ENCODE measurements around the gene LANCL2. TPM values are rescaled to one million over a fixed set of nuclear protein-coding genes. Genes with fewer than 3 reads are reported as not detected.

LANCL2 gene
- total RNA-seq, 2 donors from 2014 or later, result 6.6 to 11.4 TPM

GRCh38 chr7:55405856-55406541, 40.9 kb downstream of the LANCL2 start:
- Histone ChIP-seq H3K36me3 (no peaks in the 10 kb centered on the region), H3K9me3 (no peaks in the 10 kb centered on the region), H3K27me3 (replicated peaks; ENCODE audit: insufficient read depth) (no peaks in the 10 kb centered on the region), H3K4me1 (ENCODE audit: control insufficient read depth in 1 of 2, low read depth in 2 of 2) (no peaks in the 10 kb centered on the region), H3K4me3 (no peak overlapping the region), H3K27ac (no peak overlapping the region)
- TF ChIP-seq, protein P1, sequence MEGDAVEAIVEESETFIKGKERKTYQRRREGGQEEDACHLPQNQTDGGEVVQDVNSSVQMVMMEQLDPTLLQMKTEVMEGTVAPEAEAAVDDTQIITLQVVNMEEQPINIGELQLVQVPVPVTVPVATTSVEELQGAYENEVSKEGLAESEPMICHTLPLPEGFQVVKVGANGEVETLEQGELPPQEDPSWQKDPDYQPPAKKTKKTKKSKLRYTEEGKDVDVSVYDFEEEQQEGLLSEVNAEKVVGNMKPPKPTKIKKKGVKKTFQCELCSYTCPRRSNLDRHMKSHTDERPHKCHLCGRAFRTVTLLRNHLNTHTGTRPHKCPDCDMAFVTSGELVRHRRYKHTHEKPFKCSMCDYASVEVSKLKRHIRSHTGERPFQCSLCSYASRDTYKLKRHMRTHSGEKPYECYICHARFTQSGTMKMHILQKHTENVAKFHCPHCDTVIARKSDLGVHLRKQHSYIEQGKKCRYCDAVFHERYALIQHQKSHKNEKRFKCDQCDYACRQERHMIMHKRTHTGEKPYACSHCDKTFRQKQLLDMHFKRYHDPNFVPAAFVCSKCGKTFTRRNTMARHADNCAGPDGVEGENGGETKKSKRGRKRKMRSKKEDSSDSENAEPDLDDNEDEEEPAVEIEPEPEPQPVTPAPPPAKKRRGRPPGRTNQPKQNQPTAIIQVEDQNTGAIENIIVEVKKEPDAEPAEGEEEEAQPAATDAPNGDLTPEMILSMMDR (IDR thresholded peaks at IDR 0.05), result no peak
- DNase-seq (ENCODE audit: low spot score) (no peak), ATAC-seq (ENCODE audit: insufficient number of reproducible peaks, low FRiP score, low read depth) (no peak)

DNA sequence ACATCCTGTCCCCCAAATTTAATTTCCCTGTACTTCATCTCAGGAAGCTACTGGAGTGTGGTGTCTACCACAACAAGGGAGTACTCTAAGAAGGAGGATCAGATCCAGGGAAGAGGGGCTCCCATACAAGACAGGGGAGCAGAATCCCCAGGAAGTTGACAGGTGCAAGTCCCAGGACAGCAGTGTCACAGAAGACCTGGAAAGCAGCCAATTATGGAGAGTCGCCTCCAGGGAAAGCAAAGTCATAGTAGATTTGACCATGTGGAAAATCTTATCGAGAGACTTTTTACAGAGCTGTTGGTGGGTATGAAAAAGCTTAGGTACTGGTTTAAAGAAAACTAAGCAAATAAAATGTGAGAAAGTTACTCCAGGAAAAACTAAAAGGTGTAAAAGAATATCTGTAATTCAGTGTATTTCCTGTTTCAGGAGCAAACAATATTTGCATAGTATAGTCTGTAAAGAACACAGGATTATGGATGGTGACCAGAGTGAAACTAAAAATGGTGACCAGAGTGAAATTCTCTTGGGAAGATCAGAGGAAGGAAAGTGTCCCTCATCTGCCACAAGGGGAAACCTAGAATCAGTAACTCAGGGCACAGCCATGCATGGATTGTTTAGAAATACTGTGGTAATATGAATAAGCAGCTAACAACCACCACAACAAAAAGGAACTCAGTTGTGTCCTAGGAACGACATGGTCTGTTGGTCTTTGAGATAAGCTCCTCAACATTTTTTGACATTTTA, 44.5 kb downstream of the LANCL2 start:
- Histone ChIP-seq H3K4me1 (ENCODE audit: control insufficient read depth in 1 of 2, low read depth in 2 of 2) (no peaks in the 10 kb centered on the region), H3K27ac (no peak overlapping the region), H3K36me3 (no peaks in the 10 kb centered on the region), H3K27me3 (replicated peaks; ENCODE audit: insufficient read depth) (no peaks in the 10 kb centered on the region), H3K9me3 (no peaks in the 10 kb centered on the region), H3K4me3 (no peak overlapping the region)
- ATAC-seq (ENCODE audit: insufficient number of reproducible peaks, low FRiP score, low read depth), result no peak
- DNase-seq (ENCODE audit: low spot score), result no peak
- TF ChIP-seq, protein P1 (IDR thresholded peaks at IDR 0.05), result no peak

GRCh38 chr7:55410667-55411239, 45.6 kb downstream of the LANCL2 start:
- Histone ChIP-seq H3K27me3 (replicated peaks; ENCODE audit: insufficient read depth) (no peaks in the 10 kb centered on the region), H3K4me3 (no peak overlapping the region), H3K9me3 (no peaks in the 10 kb centered on the region), H3K36me3 (no peaks in the 10 kb centered on the region), H3K27ac (no peak overlapping the region), H3K4me1 (ENCODE audit: control insufficient read depth in 1 of 2, low read depth in 2 of 2) (no peaks in the 10 kb centered on the region)
- ATAC-seq (ENCODE audit: insufficient number of reproducible peaks, low FRiP score, low read depth) (no peak), DNase-seq (ENCODE audit: low spot score) (no peak)
- TF ChIP-seq, protein P1 (IDR thresholded peaks at IDR 0.05), result no peak

GRCh38 chr7:55411844-55412243, 46.7 kb downstream of the LANCL2 start:
- DNase-seq (ENCODE audit: low spot score) (no peak), ATAC-seq (ENCODE audit: insufficient number of reproducible peaks, low FRiP score, low read depth) (no peak)
- TF ChIP-seq, protein P1 (IDR thresholded peaks at IDR 0.05), result no peak
- Histone ChIP-seq H3K4me1 (ENCODE audit: control insufficient read depth in 1 of 2, low read depth in 2 of 2) (no peaks in the 10 kb centered on the region), H3K27me3 (replicated peaks; ENCODE audit: insufficient read depth) (no peaks in the 10 kb centered on the region), H3K9me3 (no peaks in the 10 kb centered on the region), H3K4me3 (no peak overlapping the region), H3K36me3 (no peaks in the 10 kb centered on the region), H3K27ac (no peak overlapping the region)

GRCh38 chr7:55413442-55413841, 48.3 kb downstream of the LANCL2 start:
- H3K27me3 ChIP-seq (replicated peaks; ENCODE audit: insufficient read depth), result no peaks in the 10 kb centered on the region
- no peak overlapping the region for H3K27ac ChIP-seq
- no peak overlapping the region for H3K4me3 ChIP-seq

More at GRCh38 chr7:55413442-55413841, 48.3 kb downstream of the LANCL2 start:
- no peak for ATAC-seq (ENCODE audit: insufficient number of reproducible peaks, low FRiP score, low read depth)
- TF ChIP-seq, protein P1 (IDR thresholded peaks at IDR 0.05), result no peak
- H3K4me1 ChIP-seq (ENCODE audit: control insufficient read depth in 1 of 2, low read depth in 2 of 2), result no peaks in the 10 kb centered on the region
- no peak for DNase-seq (ENCODE audit: low spot score)
- H3K9me3 ChIP-seq, result no peaks in the 10 kb centered on the region
- no peaks in the 10 kb centered on the region for H3K36me3 ChIP-seq
